ENCODE measurements around the gene ANKH.

DNA sequence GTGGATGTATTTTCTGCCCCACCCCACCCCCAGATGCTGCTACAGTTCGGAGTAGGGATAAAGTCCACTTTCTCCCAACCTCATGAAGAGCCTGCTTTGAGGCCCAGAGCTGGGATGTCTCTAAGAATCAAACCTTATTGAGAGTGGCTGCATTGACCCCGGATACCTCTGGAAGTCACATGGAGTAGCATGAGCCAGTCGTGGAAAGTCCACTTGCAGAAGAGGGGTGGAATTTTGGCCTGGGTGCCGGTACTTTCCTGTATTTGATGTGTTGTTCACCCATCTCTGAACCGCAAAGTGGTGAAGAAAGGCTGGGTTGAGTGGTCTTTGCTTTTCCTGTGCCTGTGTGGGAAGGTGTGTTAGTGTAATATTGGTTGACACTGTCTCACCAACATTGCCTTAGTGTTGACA lies 203.4 kb downstream of the ANKH start:
- TF ChIP-seq, protein P1, sequence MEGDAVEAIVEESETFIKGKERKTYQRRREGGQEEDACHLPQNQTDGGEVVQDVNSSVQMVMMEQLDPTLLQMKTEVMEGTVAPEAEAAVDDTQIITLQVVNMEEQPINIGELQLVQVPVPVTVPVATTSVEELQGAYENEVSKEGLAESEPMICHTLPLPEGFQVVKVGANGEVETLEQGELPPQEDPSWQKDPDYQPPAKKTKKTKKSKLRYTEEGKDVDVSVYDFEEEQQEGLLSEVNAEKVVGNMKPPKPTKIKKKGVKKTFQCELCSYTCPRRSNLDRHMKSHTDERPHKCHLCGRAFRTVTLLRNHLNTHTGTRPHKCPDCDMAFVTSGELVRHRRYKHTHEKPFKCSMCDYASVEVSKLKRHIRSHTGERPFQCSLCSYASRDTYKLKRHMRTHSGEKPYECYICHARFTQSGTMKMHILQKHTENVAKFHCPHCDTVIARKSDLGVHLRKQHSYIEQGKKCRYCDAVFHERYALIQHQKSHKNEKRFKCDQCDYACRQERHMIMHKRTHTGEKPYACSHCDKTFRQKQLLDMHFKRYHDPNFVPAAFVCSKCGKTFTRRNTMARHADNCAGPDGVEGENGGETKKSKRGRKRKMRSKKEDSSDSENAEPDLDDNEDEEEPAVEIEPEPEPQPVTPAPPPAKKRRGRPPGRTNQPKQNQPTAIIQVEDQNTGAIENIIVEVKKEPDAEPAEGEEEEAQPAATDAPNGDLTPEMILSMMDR (optimal IDR thresholded peaks at IDR 0.05 in 1 of 3, IDR thresholded peaks at IDR 0.05 in 1 of 3, conservative IDR thresholded peaks at IDR 0.05 in 1 of 3; ENCODE audit: extremely low read depth in 1 of 3, insufficient read depth in 2 of 3, low read length in 3 of 3) = no peak
- TF ChIP-seq EZH2 (IDR thresholded peaks at IDR 0.05; ENCODE audit: low read length) = no peak
